Naive thymus-derived CD8-positive, alpha-beta T cell (primary cell): ENCODE data around the gene CCDC66. TPM values are rescaled to one million over a fixed set of nuclear protein-coding genes. Genes with fewer than 3 reads are reported as not detected.
"Not testable (repeated sequence)": the region's sequence is repeated elsewhere in the genome, so short reads cannot be mapped to it uniquely, and the experiment has no call there.

Experiments
- ATAC-seq, 2 donors: fragments of 150-1000 bp; cut with Tn5 transposase in 1 of 2; sonication (Bioruptor Pico), chemical (Tn5 transposase) in 1 of 2; 1 replicate in 1 of 2; 2 replicates in 1 of 2; pipeline ENCODE4 v1.10.0; 2021; ENCODE audit warnings: mild to moderate bottlenecking in 2 of 2, moderate library complexity in 2 of 2
- POLR2A ChIA-PET: fragments of 350-600 bp; sonication (Branson Sonifier 250); formaldehyde crosslinking; loops from one replicate; lab custom pipeline; 2021; ENCODE audit warnings: antibody characterized with exemption; lab: Charles Lee
- DNase-seq, 10 donors: peaks; one replicate each; pipeline versions ENCODE4 v3.0.0 to v3.0.0-alpha.2; 2020 to 2022
- H3K27ac Mint-ChIP-seq, 10 donors: one replicate each; pipeline ENCODE4 v1.8.0; 2020 to 2022; ENCODE audit warnings: mild to moderate bottlenecking in 10 of 10, mixed read lengths in 10 of 10, moderate library complexity in 4 of 10, inconsistent platforms in 1 of 10
- H3K27me3 Mint-ChIP-seq, 5 donors: one replicate each; pipeline ENCODE4 v1.8.0; 2021 to 2022; ENCODE audit warnings: mixed read lengths in 5 of 5
- H3K36me3 Mint-ChIP-seq, 3 donors: one replicate each; pipeline ENCODE4 v1.8.0; 2020 to 2022; ENCODE audit warnings: mixed read lengths in 3 of 3, mild to moderate bottlenecking in 2 of 3, inconsistent platforms in 1 of 3
- H3K4me1 Mint-ChIP-seq, 4 donors: one replicate each; pipeline ENCODE4 v1.8.0; 2021 to 2022; ENCODE audit warnings: mixed read lengths in 4 of 4
- H3K4me3 Mint-ChIP-seq, 10 donors: one replicate each; pipeline ENCODE4 v1.8.0; 2020 to 2022; ENCODE audit warnings: mild to moderate bottlenecking in 10 of 10, mixed read lengths in 10 of 10, moderate library complexity in 6 of 10, inconsistent platforms in 1 of 10
- H3K9me3 Mint-ChIP-seq, 9 donors: one replicate each; pipeline ENCODE4 v1.8.0; 2020 to 2022; ENCODE audit warnings: mixed read lengths in 9 of 9, mild to moderate bottlenecking in 3 of 9, inconsistent platforms in 1 of 9, moderate library complexity in 1 of 9
- polyA plus RNA-seq, 3 donors: library from polyadenylated mRNA; unstranded; fragments of 300-500 nt; fragmentation: Illumina TruSeq; gene quantifications; one replicate each; pipeline ENCODE4 v1.2.3, GENCODE V29; 2021
- total RNA-seq, 8 experiments: library from RNA in 2 of 8; stranded (reverse) in 2 of 8; gene quantifications; one replicate each; pipeline ENCODE4 v1.2.3 and lab custom pipeline; 2021 to 2026

CCDC66 gene
- total and polyA plus RNA-seq, 5 experiments from 2014 or later: 16.8 to 118 (median 28.9) TPM

DNA sequence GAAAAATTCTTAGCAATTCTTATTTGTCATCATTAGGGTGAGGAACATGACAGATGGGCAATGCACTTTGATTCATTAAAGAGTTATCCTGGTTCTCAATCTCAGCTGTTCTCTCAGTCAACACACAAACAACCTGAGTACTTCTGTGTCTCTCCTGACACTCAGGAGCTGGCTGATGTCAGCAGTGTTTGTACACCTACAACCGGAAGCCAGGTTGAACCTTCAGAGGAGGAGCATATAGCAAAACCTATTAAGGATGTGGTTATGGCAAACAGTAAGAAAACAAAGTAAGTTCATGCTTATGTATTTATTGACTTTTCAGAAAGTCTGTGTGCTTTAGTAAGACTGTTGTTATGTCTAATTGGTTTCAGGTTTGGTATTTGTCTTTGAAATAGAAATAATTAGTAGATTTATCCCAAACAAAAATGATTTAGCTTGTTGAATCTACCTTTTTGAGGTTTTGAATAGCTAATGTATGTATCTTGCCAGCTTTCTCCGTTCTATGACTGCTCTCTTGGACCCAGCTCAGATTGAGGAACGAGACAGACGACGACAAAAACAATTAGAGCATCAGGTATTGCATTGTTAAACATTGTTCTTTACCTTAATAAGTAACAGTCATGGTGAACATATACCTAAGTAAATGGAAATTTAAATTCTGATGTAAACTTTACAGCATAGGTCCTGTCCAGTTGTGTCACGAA is 36.6 kb downstream of the CCDC66 start:
- POLR2A ChIA-PET: interaction anchor here (0.9 to 1.9 kb wide), 9 partner anchors 8 to 190 kb away, joined by 3 to 15 read pairs (median 5); partner anchors contain the start of genes CCDC66 and TASOR
- DNase-seq: peak in 9 of 10 donors; percentile 24 to 82 (median 62)
- H3K36me3 Mint-ChIP-seq: peaks cover 20 to 42% (median 27%) of the 10 kb centered on the region in 3 donors
- ATAC-seq: peak; percentile 98 to 100
- H3K27me3 Mint-ChIP-seq: no peaks in the 10 kb centered on the region
- H3K4me3 Mint-ChIP-seq: peak overlapping the region; percentile 46 to 84 (median 66)
- H3K9me3 Mint-ChIP-seq: peaks cover 0 to 17% (median 7%) of the 10 kb centered on the region in 9 donors
- H3K4me1 Mint-ChIP-seq: peaks cover 34 to 78% (median 73%) of the 10 kb centered on the region in 4 donors
- peak overlapping the region; percentile 89 to 98 (median 96) for H3K27ac Mint-ChIP-seq

DNA sequence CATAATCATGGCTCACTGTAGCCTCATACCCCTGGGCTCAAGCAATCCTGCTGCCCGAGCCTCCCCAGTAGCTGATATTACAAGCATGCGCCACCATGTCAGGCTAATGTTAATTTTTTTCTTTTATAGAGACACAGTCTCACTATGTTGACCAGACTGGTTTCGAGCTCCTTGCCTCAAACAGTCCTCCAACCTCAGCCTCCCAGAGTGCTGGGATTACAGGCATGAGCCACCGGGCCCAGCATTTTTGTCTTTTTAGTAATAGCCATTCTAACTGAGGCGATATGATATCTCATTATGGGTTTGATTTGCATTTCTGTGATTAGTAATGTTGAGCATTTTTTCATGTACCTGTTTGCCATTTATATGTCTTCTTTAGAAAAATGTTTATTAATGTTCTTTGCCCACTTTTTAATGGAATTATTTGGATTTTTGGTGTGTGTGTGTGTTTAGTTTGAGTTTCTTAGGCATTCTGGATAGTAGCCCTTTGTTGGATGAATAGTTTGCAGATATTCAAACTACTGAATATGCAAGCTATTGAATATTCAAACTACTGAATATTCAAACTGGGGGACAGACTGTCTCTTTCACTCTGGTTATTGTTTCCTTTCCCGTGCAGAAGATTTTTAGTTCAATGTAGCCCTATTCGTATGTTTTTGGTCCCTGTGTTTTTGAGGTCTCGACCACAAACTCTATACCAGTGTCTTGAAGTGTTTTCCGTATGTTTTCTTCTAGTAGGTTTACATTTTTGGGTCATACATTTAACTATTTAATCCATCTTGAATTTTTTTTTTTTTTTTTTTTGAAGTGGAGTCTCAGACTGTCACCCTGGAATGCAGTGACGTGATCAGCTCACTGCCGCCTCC is 39.2 kb downstream of the CCDC66 start:
- POLR2A ChIA-PET: interaction anchor here (0.7 to 1.5 kb wide), 3 partner anchors 12 to 186 kb away, joined by 3 to 4 read pairs (median 3); no protein-coding TSS in a partner anchor
- Mint-ChIP-seq H3K4me1 (peaks cover 35 to 83% (median 81%) of the 10 kb centered on the region in 4 donors), H3K4me3 (peak overlapping the region in 9 of 10 donors; percentile 21 to 72 (median 55)), H3K27me3 (no peaks in the 10 kb centered on the region), H3K9me3 (peaks cover 0 to 26% (median 8%) of the 10 kb centered on the region in 9 donors), H3K27ac (peak overlapping the region; percentile 2 to 97 (median 82)), H3K36me3 (peaks cover 29 to 59% (median 52%) of the 10 kb centered on the region in 3 donors)
- ATAC-seq (no peak), DNase-seq (peak in 2 of 10 donors; percentile 54 to 56)

DNA sequence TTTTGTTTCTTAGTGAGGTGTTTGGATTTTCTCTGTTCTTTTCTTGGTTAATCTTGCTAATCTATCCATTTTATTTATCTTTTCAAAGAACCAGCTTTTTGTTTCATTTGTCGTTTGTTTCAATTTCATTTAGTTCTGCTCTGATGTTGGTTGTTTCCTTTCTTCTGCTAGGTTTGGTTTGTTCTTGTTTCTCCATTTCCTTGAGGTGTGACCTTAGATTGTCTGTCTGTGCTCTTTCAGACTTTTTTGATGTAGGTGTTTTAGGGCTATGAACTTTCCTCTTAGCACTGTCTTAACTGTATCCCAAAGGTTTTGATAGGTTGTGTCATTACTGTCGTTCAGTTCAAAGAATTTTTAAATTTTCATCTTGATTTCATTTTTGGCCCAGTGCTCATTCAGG is 51.5 kb downstream of the CCDC66 start:
- DNase-seq: peak in 2 of 10 donors; percentile 35 to 46
- ATAC-seq: peak in 1 of 2 donors; percentile 48
- Mint-ChIP-seq H3K4me3 (peak overlapping the region; percentile 11 to 72 (median 52)), H3K4me1 (peaks cover 44 to 82% (median 73%) of the 10 kb centered on the region in 4 donors), H3K9me3 (peaks cover 0 to 58% (median 20%) of the 10 kb centered on the region in 9 donors), H3K36me3 (peaks cover 46 to 86% (median 81%) of the 10 kb centered on the region in 3 donors), H3K27ac (peak overlapping the region; percentile 63 to 95 (median 80))
- not testable (repeated sequence) for H3K27me3 Mint-ChIP-seq
- POLR2A ChIA-PET: interaction anchor here (1.0 to 1.1 kb wide), 3 partner anchors 12 to 52 kb away, joined by 3 to 5 read pairs (median 4); partner anchors contain the start of gene CCDC66

DNA sequence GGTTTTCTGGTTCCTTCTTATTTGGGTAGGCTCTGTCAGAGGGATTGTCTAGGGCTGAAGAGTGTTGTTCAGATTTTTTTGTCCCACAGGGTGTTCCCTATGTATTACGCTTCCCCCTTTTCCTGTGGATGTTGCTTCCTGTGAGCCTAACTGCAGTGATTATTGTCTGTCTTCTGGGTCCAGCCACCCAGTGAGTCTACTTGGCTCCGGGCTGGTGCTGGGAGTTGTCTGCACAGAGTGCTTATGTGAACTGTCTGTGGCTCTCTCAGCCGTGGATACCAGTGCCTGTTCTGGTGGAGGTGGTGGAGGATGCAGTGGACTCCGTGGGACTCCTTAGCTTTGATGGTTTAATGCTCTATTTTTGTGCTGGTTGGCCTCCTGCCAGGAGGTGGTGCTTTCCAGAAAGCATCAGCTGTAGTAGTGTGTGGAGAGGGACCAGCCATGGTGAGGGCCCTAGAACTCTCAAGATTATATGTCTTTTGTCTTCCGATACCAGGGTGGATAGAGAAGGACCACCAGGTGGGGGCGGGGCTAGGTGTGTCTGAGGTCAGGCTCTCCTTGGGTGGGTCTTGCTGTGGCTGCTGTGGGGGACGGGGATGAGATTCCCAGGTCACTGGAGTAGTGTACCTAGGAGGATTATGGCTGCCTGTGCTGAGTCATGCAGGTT is 53.8 kb downstream of the CCDC66 start:
- H3K4me1 Mint-ChIP-seq: peaks cover 40 to 73% (median 70%) of the 10 kb centered on the region in 4 donors
- peaks cover 0 to 44% (median 10%) of the 10 kb centered on the region in 9 donors for H3K9me3 Mint-ChIP-seq
- H3K4me3 Mint-ChIP-seq: peak overlapping the region in 8 of 10 donors; percentile 11 to 57 (median 32)
- peaks cover 32 to 74% (median 68%) of the 10 kb centered on the region in 3 donors for H3K36me3 Mint-ChIP-seq
- H3K27ac Mint-ChIP-seq: peak overlapping the region in 9 of 10 donors; percentile 12 to 86 (median 57)
- DNase-seq (no peak), ATAC-seq (no peak)
- POLR2A ChIA-PET: interaction anchor here (0.7 to 1.1 kb wide), 3 partner anchors 11 to 54 kb away, joined by 3 to 4 read pairs (median 3); partner anchors contain the start of gene CCDC66
- H3K27me3 Mint-ChIP-seq: no peaks in the 10 kb centered on the region

DNA sequence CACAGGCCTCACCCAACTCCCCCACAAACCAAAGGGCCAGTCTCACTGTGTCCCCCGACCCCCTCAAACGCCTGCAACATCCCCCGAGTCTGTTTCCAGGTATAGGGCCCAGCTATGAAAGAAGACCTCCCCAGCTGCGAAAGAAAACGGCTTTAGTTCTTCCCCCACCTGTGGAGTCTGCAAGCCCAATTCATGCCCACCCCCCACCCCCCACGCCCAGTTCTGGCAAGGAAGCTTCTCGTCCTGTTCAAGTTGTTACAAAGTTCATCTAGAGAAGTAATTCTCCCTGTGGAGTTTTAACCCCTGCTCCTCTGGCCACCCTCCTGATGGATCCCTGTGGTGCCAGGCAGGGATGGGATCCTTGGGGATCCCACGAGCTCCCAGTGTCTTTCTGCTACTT is 54.4 kb downstream of the CCDC66 start:
- POLR2A ChIA-PET: interaction anchor here (0.6 to 1.1 kb wide), 4 partner anchors 10 to 54 kb away, joined by 3 to 4 read pairs (median 3); partner anchors contain the start of gene CCDC66
- Mint-ChIP-seq H3K9me3 (peaks cover 0 to 44% (median 11%) of the 10 kb centered on the region in 9 donors), H3K27ac (peak overlapping the region in 6 of 10 donors; percentile 21 to 69 (median 54)), H3K36me3 (peaks cover 35 to 73% (median 68%) of the 10 kb centered on the region in 3 donors), H3K4me1 (peaks cover 40 to 78% (median 73%) of the 10 kb centered on the region in 4 donors), H3K4me3 (peak overlapping the region in 5 of 10 donors; percentile 31 to 59 (median 49)), H3K27me3 (no peaks in the 10 kb centered on the region)
- DNase-seq (no peak), ATAC-seq (no peak)

DNA sequence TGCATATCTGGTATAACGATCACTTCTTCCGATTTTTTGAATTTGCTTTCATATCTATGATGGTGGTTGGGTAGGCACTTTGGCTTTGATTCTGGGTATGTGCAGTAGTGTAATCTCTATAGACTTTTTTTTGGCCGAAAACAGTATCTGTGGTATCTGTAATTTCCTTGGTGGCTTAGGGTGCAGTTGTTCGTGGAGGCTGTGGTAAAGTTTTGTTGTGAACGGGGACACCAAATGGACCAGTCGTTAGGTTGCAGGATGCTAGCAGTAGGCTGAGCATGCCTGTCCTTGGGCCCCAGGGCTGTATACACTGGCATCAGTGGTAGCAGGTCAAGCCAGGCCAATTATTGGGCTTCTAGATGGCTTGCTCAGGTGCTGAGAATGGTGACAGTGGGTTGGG is 55.2 kb downstream of the CCDC66 start:
- Mint-ChIP-seq H3K4me3 (peak overlapping the region in 9 of 10 donors; percentile 16 to 60 (median 41)), H3K36me3 (peaks cover 37 to 73% (median 67%) of the 10 kb centered on the region in 3 donors), H3K27me3 (no peaks in the 10 kb centered on the region), H3K27ac (peak overlapping the region; percentile 10 to 70 (median 47)), H3K4me1 (peaks cover 41 to 78% (median 73%) of the 10 kb centered on the region in 4 donors), H3K9me3 (peaks cover 0 to 44% (median 10%) of the 10 kb centered on the region in 9 donors)
- ATAC-seq (no peak), DNase-seq (no peak)
- POLR2A ChIA-PET: interaction anchor here (0.6 kb wide), 1 partner anchor 14 kb away, joined by 3 read pairs; no protein-coding TSS in a partner anchor

DNA sequence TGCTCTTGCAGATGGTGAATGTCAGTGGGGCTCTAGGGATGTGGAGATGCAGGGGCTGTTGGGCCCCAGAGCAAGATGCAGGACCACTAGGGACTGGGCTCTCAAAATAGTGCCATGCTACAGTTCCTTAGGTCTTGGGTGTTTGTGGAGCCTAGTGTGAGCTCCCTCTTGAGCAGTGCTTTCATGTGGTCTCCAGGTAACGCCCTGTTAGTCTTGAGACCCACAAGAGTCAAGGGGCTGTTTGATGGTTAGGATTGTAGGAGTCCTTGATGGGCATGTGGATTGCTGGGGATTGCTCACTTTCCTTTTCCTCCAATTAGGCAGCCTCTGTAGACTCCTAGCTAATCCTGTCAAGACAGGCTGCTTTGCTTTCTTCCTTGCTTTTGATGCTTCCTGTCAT is 56.0 kb downstream of the CCDC66 start:
- POLR2A ChIA-PET: interaction anchor here (1.2 kb wide), 1 partner anchor 19 kb away, joined by 5 read pairs; no protein-coding TSS in a partner anchor
- Mint-ChIP-seq H3K4me1 (peaks cover 38 to 71% (median 66%) of the 10 kb centered on the region in 4 donors), H3K4me3 (peak overlapping the region in 8 of 10 donors; percentile 9 to 60 (median 54)), H3K27me3 (no peaks in the 10 kb centered on the region), H3K9me3 (peaks cover 0 to 42% (median 10%) of the 10 kb centered on the region in 9 donors), H3K36me3 (peaks cover 42 to 73% (median 67%) of the 10 kb centered on the region in 3 donors), H3K27ac (peak overlapping the region; percentile 2 to 87 (median 45))
- ATAC-seq (peak; percentile 70 to 74), DNase-seq (peak in 3 of 10 donors; percentile 9 to 28 (median 24))

DNA sequence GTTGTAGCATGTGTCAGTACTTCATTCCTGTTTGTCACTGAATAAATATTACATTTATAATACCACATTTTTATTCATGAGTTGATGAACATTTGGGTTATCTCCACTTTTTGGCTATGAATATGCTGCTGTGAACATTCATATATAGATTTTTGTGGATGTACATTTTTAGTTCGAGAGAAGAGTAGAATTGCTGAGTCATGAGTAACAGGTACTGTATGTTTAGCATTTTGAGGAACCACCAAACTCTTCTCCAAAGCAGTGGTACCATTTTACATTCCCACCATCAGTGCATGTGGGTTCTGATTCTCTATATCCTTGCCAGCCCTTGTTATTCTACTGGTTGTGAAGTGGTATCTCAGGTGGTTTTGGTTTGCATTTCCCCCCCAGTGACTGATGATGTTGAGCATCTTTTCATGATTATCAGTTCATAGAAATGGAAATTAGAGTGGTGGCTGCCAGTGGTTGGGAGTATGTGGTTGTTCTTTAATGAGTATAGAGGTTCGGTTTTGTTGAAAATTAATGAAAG is 59.6 kb downstream of the CCDC66 start:
- ATAC-seq (peak in 1 of 2 donors; percentile 54), DNase-seq (peak in 3 of 10 donors; percentile 8 to 33 (median 25))
- peaks cover 20 to 36% (median 32%) of the 10 kb centered on the region in 4 donors for H3K4me1 Mint-ChIP-seq
- peaks cover 22 to 79% (median 58%) of the 10 kb centered on the region in 3 donors for H3K36me3 Mint-ChIP-seq
- H3K9me3 Mint-ChIP-seq: peaks cover 0 to 22% (median 0%) of the 10 kb centered on the region in 9 donors
- H3K4me3 Mint-ChIP-seq: peak overlapping the region in 1 of 10 donors; percentile 30
- H3K27me3 Mint-ChIP-seq: no peaks in the 10 kb centered on the region
- H3K27ac Mint-ChIP-seq: peak overlapping the region in 9 of 10 donors; percentile 5 to 90 (median 70)
- POLR2A ChIA-PET: no interaction called here

DNA sequence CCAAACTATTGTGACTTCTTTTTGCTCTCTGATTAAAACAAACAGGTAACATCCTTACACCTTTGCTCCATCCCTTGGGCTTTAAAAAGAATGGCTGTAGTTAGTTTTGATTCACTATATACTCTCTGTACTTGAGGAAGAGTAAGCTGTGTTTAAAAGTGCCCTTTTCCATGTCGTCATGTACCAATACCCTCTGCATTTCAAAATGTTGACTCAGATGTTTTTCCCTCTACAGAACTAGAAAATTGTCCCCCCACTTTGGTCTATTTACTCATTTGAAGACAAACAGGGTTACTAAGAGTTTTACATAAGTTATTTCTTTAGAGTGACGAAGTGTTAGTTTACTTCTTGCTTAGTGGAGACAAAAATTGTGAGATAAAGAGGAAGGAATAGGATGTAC is 63.4 kb downstream of the CCDC66 start:
- Mint-ChIP-seq H3K4me1 (peaks cover 7 to 19% (median 10%) of the 10 kb centered on the region in 4 donors), H3K27me3 (no peaks in the 10 kb centered on the region), H3K27ac (peak overlapping the region in 9 of 10 donors; percentile 5 to 77 (median 60)), H3K36me3 (peaks cover 21 to 94% (median 57%) of the 10 kb centered on the region in 3 donors), H3K4me3 (no peak overlapping the region), H3K9me3 (peaks cover 0 to 2% (median 0%) of the 10 kb centered on the region in 9 donors)
- POLR2A ChIA-PET: interaction anchor here (0.6 kb wide), 1 partner anchor 378 kb away, joined by 4 read pairs; no protein-coding TSS in a partner anchor
- DNase-seq (no peak), ATAC-seq (no peak)

DNA sequence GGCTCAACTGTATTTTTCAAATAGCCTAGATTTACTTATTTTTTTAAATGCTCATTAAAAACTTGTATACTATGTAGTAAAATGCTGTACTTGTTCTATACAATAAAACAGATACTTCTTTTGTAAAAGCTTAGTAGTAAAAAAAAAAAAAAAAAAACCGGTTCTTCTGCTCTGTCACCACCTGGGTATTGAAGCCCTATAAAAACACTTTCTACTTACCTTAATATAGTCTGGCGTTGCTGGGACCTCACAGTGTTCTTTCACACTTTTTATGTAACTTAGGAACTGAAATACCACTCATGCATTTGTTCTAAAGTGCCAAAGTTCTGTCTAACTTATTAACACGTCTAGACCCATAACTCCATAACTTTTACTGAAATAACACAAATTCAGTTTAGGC is 64.7 kb downstream of the CCDC66 start:
- Mint-ChIP-seq H3K36me3 (peaks cover 14 to 92% (median 49%) of the 10 kb centered on the region in 3 donors), H3K27ac (peak overlapping the region in 7 of 10 donors; percentile 24 to 88 (median 53))
- POLR2A ChIA-PET: interaction anchor here (0.6 to 1.8 kb wide), 3 partner anchors 10 to 65 kb away, joined by 3 to 5 read pairs (median 4); no protein-coding TSS in a partner anchor

More for the DNA sequence above, 64.7 kb downstream of the CCDC66 start:
- Mint-ChIP-seq H3K27me3 (no peaks in the 10 kb centered on the region), H3K4me1 (peaks cover 2 to 13% (median 6%) of the 10 kb centered on the region in 4 donors), H3K4me3 (no peak overlapping the region), H3K9me3 (peaks cover 0 to 1% (median 0%) of the 10 kb centered on the region in 9 donors)
- ATAC-seq (no peak), DNase-seq (no peak)
